ENCODE measurements around the gene PCDHGB4. TPM values are rescaled to one million over a fixed set of nuclear protein-coding genes. Genes with fewer than 3 reads are reported as not detected.
"Not testable (repeated sequence)": the region's sequence is repeated elsewhere in the genome, so short reads cannot be mapped to it uniquely, and the experiment has no call there.

Gene PCDHGB4
- total RNA-seq, 1 experiment from 2014 or later, result not detected

GRCh38 chr5:141411575-141411974 lies 24.1 kb downstream of the PCDHGB4 start:
- no peaks in the 10 kb centered on the region for H3K4me1 ChIP-seq (replicated peaks; ENCODE audit: insufficient read depth)
- H3K4me2 ChIP-seq, result no peak overlapping the region
- H3K36me3 ChIP-seq (ENCODE audit: low read depth), result no peaks in the 10 kb centered on the region
- no peak overlapping the region for H2AFZ ChIP-seq
- H3K27me3 ChIP-seq (ENCODE audit: insufficient read depth, low read depth), result peaks cover 18% of the 10 kb centered on the region; the same call in 1 of the 2 replicates
- intact Hi-C loops (cut with micrococcal nuclease; ENCODE audit: unreplicated experiment), result loop anchor here (5.0 to 10.0 kb wide), 3 partner anchors 87 to 329 kb away; partner anchors contain the start of genes PCDHB14 and TAF7
- H3K79me2 ChIP-seq (ENCODE audit: low read depth), result no peaks in the 10 kb centered on the region
- H4K20me1 ChIP-seq (ENCODE audit: insufficient read depth), result no peaks in the 10 kb centered on the region
- H3K27ac ChIP-seq, result no peak overlapping the region
- H3F3A ChIP-seq (ENCODE audit: insufficient read depth, low read depth), result no peaks in the 10 kb centered on the region
- BruUV-seq (replicated peaks), result no TSS peak
- H3K9me3 ChIP-seq (ENCODE audit: insufficient read depth, low read depth), result no peaks in the 10 kb centered on the region
- CTCF ChIA-PET, result no interaction called here
- DNase-seq, result no peak
- no peaks in the 10 kb centered on the region for H3K9me2 ChIP-seq (ENCODE audit: insufficient read depth)
- POLR2A ChIA-PET (ENCODE audit: unreplicated experiment), result no interaction called here
- H3K4me3 ChIP-seq, result no peak overlapping the region
- TF ChIP-seq CTCF (conservative IDR thresholded peaks at IDR 0.05) (no peak), EZH2 (IDR thresholded peaks at IDR 0.05; ENCODE audit: low read depth) (no peak)

GRCh38 chr5:141412854-141413539 lies 25.5 kb downstream of the PCDHGB4 start, which contains the start of gene PCDHGA10:
Gene PCDHGA10, plus strand, starts transcription at chr5:141412987. Its CDS starts 189 bp downstream, at chr5:141413176.
- Histone ChIP-seq H3F3A (ENCODE audit: insufficient read depth, low read depth) (no peaks in the 10 kb centered on the region), H3K4me2 (peak within 1 kb of the TSS; percentile 83), H3K9me3 (ENCODE audit: insufficient read depth, low read depth) (no peaks in the 10 kb centered on the region), H3K27ac (no peak within 1 kb of the TSS), H3K4me1 (replicated peaks; ENCODE audit: insufficient read depth) (no peaks in the 10 kb centered on the region), H3K36me3 (ENCODE audit: low read depth) (no peaks in the 10 kb centered on the region), H3K4me3 (peak within 1 kb of the TSS; percentile 54; the same call in 1 of the 2 replicates), H3K9me2 (ENCODE audit: insufficient read depth) (no peaks in the 10 kb centered on the region), H3K79me2 (ENCODE audit: low read depth) (no peaks in the 10 kb centered on the region), H2AFZ (peak within 1 kb of the TSS; percentile 81), H4K20me1 (ENCODE audit: insufficient read depth) (no peaks in the 10 kb centered on the region), H3K27me3 (ENCODE audit: insufficient read depth, low read depth) (0 out of 2 replicates have a peak, but pooled peaks cover 11% of the 10 kb centered on the region)
- intact Hi-C loops (cut with micrococcal nuclease; ENCODE audit: unreplicated experiment), result loop anchor here (2.0 to 10.0 kb wide), 4 partner anchors 88 to 331 kb away; partner anchors contain the start of genes PCDHB14 and TAF7
- peak; percentile 58 for DNase-seq
- no TSS peak for BruUV-seq (replicated peaks)
- ChIA-PET POLR2A (ENCODE audit: unreplicated experiment) (interaction anchor here (0.6 kb wide), 4 partner anchors 74 to 861 kb away, joined by 3 to 9 read pairs (median 6); partner anchors contain the start of gene TAF7), CTCF (interaction anchor here (0.5 to 1.6 kb wide), 11 partner anchors 43 to 327 kb away, joined by 3 to 9 read pairs (median 4); partner anchors contain the start of genes PCDHB14, PCDHB2 and PCDHGB3)
- no peak for TF ChIP-seq EZH2 (IDR thresholded peaks at IDR 0.05; ENCODE audit: low read depth)
- peak; percentile 86 for TF ChIP-seq CTCF (conservative IDR thresholded peaks at IDR 0.05)

GRCh38 chr5:141413540-141414069 lies 26.1 kb downstream of the PCDHGB4 start:
- Histone ChIP-seq H3K27ac (no peak overlapping the region), H3K36me3 (ENCODE audit: low read depth) (no peaks in the 10 kb centered on the region), H3K4me1 (replicated peaks; ENCODE audit: insufficient read depth) (no peaks in the 10 kb centered on the region), H3K9me3 (ENCODE audit: insufficient read depth, low read depth) (no peaks in the 10 kb centered on the region), H3K4me2 (peak overlapping the region; percentile 83), H3K79me2 (ENCODE audit: low read depth) (no peaks in the 10 kb centered on the region), H4K20me1 (ENCODE audit: insufficient read depth) (no peaks in the 10 kb centered on the region), H3F3A (ENCODE audit: insufficient read depth, low read depth) (no peaks in the 10 kb centered on the region), H2AFZ (peak overlapping the region; percentile 81; the same call in 1 of the 2 replicates), H3K4me3 (peak overlapping the region; percentile 54; the same call in 1 of the 2 replicates), H3K9me2 (ENCODE audit: insufficient read depth) (no peaks in the 10 kb centered on the region), H3K27me3 (ENCODE audit: insufficient read depth, low read depth) (0 out of 2 replicates have a peak, but pooled peaks cover 6% of the 10 kb centered on the region)
- DNase-seq, result no peak
- no TSS peak for BruUV-seq (replicated peaks)
- TF ChIP-seq CTCF (conservative IDR thresholded peaks at IDR 0.05) (no peak), EZH2 (IDR thresholded peaks at IDR 0.05; ENCODE audit: low read depth) (no peak)
- ChIA-PET CTCF (interaction anchor here (0.7 to 1.6 kb wide), 6 partner anchors 100 to 328 kb away, joined by 3 to 5 read pairs (median 4); partner anchors contain the start of gene PCDHB2), POLR2A (ENCODE audit: unreplicated experiment) (no interaction called here)
- intact Hi-C loops (cut with micrococcal nuclease; ENCODE audit: unreplicated experiment), result loop anchor here (2.0 to 10.0 kb wide), 4 partner anchors 89 to 331 kb away; partner anchors contain the start of genes PCDHB14 and TAF7

GRCh38 chr5:141414548-141415274 lies 27.2 kb downstream of the PCDHGB4 start:
- H3K4me3 ChIP-seq; H3K27me3 ChIP-seq (ENCODE audit: insufficient read depth, low read depth); H3K9me2 ChIP-seq (ENCODE audit: insufficient read depth); H3K4me2 ChIP-seq; H3K9me3 ChIP-seq (ENCODE audit: insufficient read depth, low read depth); H3K79me2 ChIP-seq (ENCODE audit: low read depth); H4K20me1 ChIP-seq (ENCODE audit: insufficient read depth); H3K36me3 ChIP-seq (ENCODE audit: low read depth); CTCF ChIA-PET; H2AFZ ChIP-seq; BruUV-seq (replicated peaks); H3F3A ChIP-seq (ENCODE audit: insufficient read depth, low read depth); H3K4me1 ChIP-seq (replicated peaks; ENCODE audit: insufficient read depth); POLR2A ChIA-PET (ENCODE audit: unreplicated experiment); DNase-seq; H3K27ac ChIP-seq: not testable (repeated sequence)
- intact Hi-C loops (cut with micrococcal nuclease; ENCODE audit: unreplicated experiment), result loop anchor here (5.0 to 10.0 kb wide), 3 partner anchors 90 to 332 kb away; partner anchors contain the start of genes PCDHB14 and TAF7

All from PC-9 (cell line).